ENCODE results near the gene SPTSSB.

DNA sequence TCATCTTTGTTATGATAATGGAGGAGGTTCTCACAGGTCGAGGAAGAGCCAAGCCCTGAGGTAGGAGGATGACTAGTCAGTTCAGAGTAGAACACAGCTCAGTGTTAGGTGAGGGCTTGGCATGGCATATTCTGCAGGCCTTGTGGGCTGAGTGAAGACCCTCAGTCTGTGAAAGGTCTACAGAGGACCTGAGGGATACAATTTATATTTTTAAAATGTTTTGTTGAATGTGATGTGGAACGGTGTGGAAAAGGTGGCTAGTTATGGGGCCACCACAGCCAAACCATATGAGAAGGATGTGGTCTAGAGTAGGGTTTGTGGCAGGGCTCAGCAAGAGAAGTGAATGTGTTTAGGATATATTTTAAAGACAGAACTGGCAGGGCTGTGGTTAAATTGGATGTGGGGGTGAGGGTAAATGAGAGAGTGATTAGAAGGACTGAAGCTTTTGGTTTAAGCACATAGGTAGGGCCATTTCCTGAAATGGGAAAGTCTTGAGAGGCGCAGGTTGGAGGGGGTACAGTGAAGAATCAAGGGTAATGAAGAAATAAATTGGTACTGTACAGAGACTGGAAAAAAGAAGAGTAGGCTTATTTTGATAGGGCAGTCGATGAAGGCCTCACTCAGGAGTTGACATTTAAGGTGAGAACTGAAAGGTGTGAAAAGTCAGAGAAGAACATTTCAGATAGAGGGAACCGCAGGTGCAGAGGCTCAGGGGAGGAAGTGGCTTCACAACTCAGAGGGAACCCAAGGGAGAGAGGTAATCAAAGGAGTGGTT, 60.5 kb downstream of the SPTSSB start:
- TF ChIP-seq EGR1 (IDR thresholded peaks at IDR 0.05; ENCODE audit: low read depth) (no peak), SIN3A (IDR thresholded peaks at IDR 0.05; ENCODE audit: low read depth) (no peak), CTCF (IDR thresholded peaks at IDR 0.05 in 2 of 3, conservative IDR thresholded peaks at IDR 0.05 in 1 of 3; ENCODE audit: borderline replicate concordance in 1 of 3, insufficient read depth in 1 of 3, low read depth in 2 of 3, low read length in 2 of 3) (no peak), SP1 (IDR thresholded peaks at IDR 0.05; ENCODE audit: low read depth) (no peak)
- TF ChIP-seq, protein P1, sequence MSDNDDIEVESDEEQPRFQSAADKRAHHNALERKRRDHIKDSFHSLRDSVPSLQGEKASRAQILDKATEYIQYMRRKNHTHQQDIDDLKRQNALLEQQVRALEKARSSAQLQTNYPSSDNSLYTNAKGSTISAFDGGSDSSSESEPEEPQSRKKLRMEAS (IDR thresholded peaks at IDR 0.05): no peak
